HEK293 (cell line): ENCODE results near the gene NUAK1.

Source experiments
- EGR2 ChIP-seq: fragments of 450-650 bp; formaldehyde crosslinking; IDR thresholded peaks from 2 replicates; pipeline ENCODE4 v1.5.1; 2016; ENCODE audit warnings: low read depth, missing biosample characterization, missing genetic modification characterization
- GLIS2 ChIP-seq: fragments of 450-650 bp; formaldehyde crosslinking; IDR thresholded peaks from 2 replicates; pipeline ENCODE4 v1.5.1; 2016; ENCODE audit warnings: missing biosample characterization, missing genetic modification characterization
- KLF1 ChIP-seq: fragments of 450-650 bp; formaldehyde crosslinking; IDR thresholded peaks from 2 replicates; pipeline ENCODE4 v1.5.1; 2016; ENCODE audit warnings: missing biosample characterization, missing genetic modification characterization
- OVOL3 ChIP-seq: fragments of 450-650 bp; formaldehyde crosslinking; IDR thresholded peaks from 2 replicates; pipeline ENCODE4 v1.5.1; 2016; ENCODE audit warnings: missing biosample characterization, missing genetic modification characterization
- WT1 ChIP-seq: fragments of 450-650 bp; formaldehyde crosslinking; IDR thresholded peaks from 2 replicates; pipeline ENCODE4 v1.5.1; 2016; ENCODE audit warnings: missing biosample characterization, missing genetic modification characterization
- ZBTB17 ChIP-seq: fragments of 450-650 bp; formaldehyde crosslinking; IDR thresholded peaks from 2 replicates; pipeline ENCODE4 v1.5.1; 2016; ENCODE audit warnings: missing biosample characterization, missing genetic modification characterization
- ZBTB7A ChIP-seq: fragments of 450-650 bp; formaldehyde crosslinking; IDR thresholded peaks from 2 replicates; pipeline ENCODE4 v1.5.1; 2016; ENCODE audit warnings: low read depth, missing biosample characterization, missing genetic modification characterization
- ZFP41 ChIP-seq: fragments of 450-650 bp; formaldehyde crosslinking; IDR thresholded peaks from 2 replicates; pipeline ENCODE4 v1.5.1; 2016; ENCODE audit warnings: missing biosample characterization, missing genetic modification characterization, borderline replicate concordance
- ZNF132 ChIP-seq: fragments of 450-650 bp; formaldehyde crosslinking; IDR thresholded peaks from 2 replicates; pipeline ENCODE4 v1.5.1; 2017; ENCODE audit warnings: missing biosample characterization, missing genetic modification characterization, borderline replicate concordance
- ZNF146 ChIP-seq: fragments of 450-650 bp; formaldehyde crosslinking; IDR thresholded peaks from 2 replicates; pipeline ENCODE4 v1.5.1; 2016; ENCODE audit warnings: missing biosample characterization, missing genetic modification characterization
- ZNF174 ChIP-seq: fragments of 450-650 bp; formaldehyde crosslinking; IDR thresholded peaks from 2 replicates; pipeline ENCODE4 v1.5.0; 2017; ENCODE audit warnings: missing biosample characterization, mild to moderate bottlenecking, missing genetic modification characterization
- ZNF202 ChIP-seq: fragments of 450-650 bp; formaldehyde crosslinking; IDR thresholded peaks from 2 replicates; pipeline ENCODE4 v1.5.1; 2016; ENCODE audit warnings: missing biosample characterization, missing genetic modification characterization, borderline replicate concordance
- ZNF341 ChIP-seq: fragments of 450-650 bp; formaldehyde crosslinking; IDR thresholded peaks from 2 replicates; pipeline ENCODE4; 2016; ENCODE audit warnings: low read depth, missing biosample characterization, missing genetic modification characterization
- ZNF354C ChIP-seq: fragments of 450-650 bp; formaldehyde crosslinking; IDR thresholded peaks from 2 replicates; pipeline ENCODE4 v1.5.1; 2016; ENCODE audit warnings: missing biosample characterization, missing genetic modification characterization, low read depth, borderline replicate concordance
- ZNF449 ChIP-seq: fragments of 450-650 bp; formaldehyde crosslinking; IDR thresholded peaks from 2 replicates; pipeline ENCODE4 v1.5.1; 2017; ENCODE audit warnings: missing biosample characterization, mild to moderate bottlenecking, missing genetic modification characterization, moderate library complexity
- ZNF473 ChIP-seq: fragments of 450-650 bp; formaldehyde crosslinking; IDR thresholded peaks from 2 replicates; pipeline ENCODE4 v1.5.1; 2017; ENCODE audit warnings: missing biosample characterization, missing genetic modification characterization
- ZNF518A ChIP-seq: fragments of 450-650 bp; formaldehyde crosslinking; conservative IDR thresholded peaks from 2 replicates; pipeline ENCODE4 v1.5.1; 2016; ENCODE audit warnings: low read depth, missing biosample characterization, missing genetic modification characterization
- ZNF529 ChIP-seq: fragments of 450-650 bp; formaldehyde crosslinking; IDR thresholded peaks from 2 replicates; pipeline ENCODE4 v1.5.1; 2017; ENCODE audit warnings: missing genetic modification characterization, missing biosample characterization; ENCODE audit not compliant: insufficient replicate concordance
- ZNF561 ChIP-seq: fragments of 450-650 bp; IDR thresholded peaks from 2 replicates; pipeline ENCODE4 v1.5.1; 2018; ENCODE audit warnings: missing biosample characterization, missing genetic modification characterization, borderline replicate concordance
- ZNF707 ChIP-seq: fragments of 450-650 bp; formaldehyde crosslinking; IDR thresholded peaks from 2 replicates; pipeline ENCODE4 v1.5.1; 2016; ENCODE audit warnings: missing biosample characterization, missing genetic modification characterization
- ZNF776 ChIP-seq: fragments of 450-650 bp; formaldehyde crosslinking; IDR thresholded peaks from 2 replicates; pipeline ENCODE4 v1.5.0; 2017; ENCODE audit warnings: missing biosample characterization, missing genetic modification characterization, borderline replicate concordance
- ZSCAN30 ChIP-seq: fragments of 450-650 bp; IDR thresholded peaks from 2 replicates; pipeline ENCODE4 v1.5.1; 2018; ENCODE audit warnings: missing biosample characterization, mild to moderate bottlenecking, missing genetic modification characterization, moderate library complexity
- TF ChIP-seq, protein P1 (sequence below): fragments of 450-650 bp; formaldehyde crosslinking; IDR thresholded peaks from 2 replicates; pipeline ENCODE4 v1.5.1; 2017; ENCODE audit warnings: missing biosample characterization, missing genetic modification characterization
- TF ChIP-seq, protein P2 (sequence below): fragments of 450-650 bp; formaldehyde crosslinking; IDR thresholded peaks from 2 replicates; pipeline ENCODE4 v1.5.1; 2016; ENCODE audit warnings: missing biosample characterization, missing genetic modification characterization
- TF ChIP-seq, protein P3 (sequence below): fragments of 450-650 bp; formaldehyde crosslinking; IDR thresholded peaks from 2 replicates; pipeline ENCODE4 v1.5.1; 2016; ENCODE audit warnings: missing biosample characterization, missing genetic modification characterization

The NUAK1 gene

GRCh38 chr12:106112145-106112821 lies 26.5 kb downstream of the NUAK1 start (continued):
- TF ChIP-seq, protein P1, sequence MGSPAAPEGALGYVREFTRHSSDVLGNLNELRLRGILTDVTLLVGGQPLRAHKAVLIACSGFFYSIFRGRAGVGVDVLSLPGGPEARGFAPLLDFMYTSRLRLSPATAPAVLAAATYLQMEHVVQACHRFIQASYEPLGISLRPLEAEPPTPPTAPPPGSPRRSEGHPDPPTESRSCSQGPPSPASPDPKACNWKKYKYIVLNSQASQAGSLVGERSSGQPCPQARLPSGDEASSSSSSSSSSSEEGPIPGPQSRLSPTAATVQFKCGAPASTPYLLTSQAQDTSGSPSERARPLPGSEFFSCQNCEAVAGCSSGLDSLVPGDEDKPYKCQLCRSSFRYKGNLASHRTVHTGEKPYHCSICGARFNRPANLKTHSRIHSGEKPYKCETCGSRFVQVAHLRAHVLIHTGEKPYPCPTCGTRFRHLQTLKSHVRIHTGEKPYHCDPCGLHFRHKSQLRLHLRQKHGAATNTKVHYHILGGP (tag by site-specific recombination), result no peak
- no peak for TF ChIP-seq ZNF146 (tag by site-specific recombination)
- TF ChIP-seq OVOL3 (tag by site-specific recombination), result no peak
- TF ChIP-seq ZNF449 (tag by site-specific recombination), result 0 out of 2 replicates have a peak, but pooled peaks have one; percentile 45
- no peak for TF ChIP-seq ZNF707 (tag by site-specific recombination)
- peak; percentile 69 for TF ChIP-seq ZSCAN30 (tag by site-specific recombination)
- TF ChIP-seq ZNF561 (tag by site-specific recombination), result no peak
- no peak for TF ChIP-seq ZNF202 (tag by site-specific recombination)
- TF ChIP-seq WT1 (tag by site-specific recombination), result no peak
- no peak for TF ChIP-seq ZNF776 (tag by site-specific recombination)
- no peak for TF ChIP-seq ZNF354C
- no peak for TF ChIP-seq EGR2 (tag by site-specific recombination)
- TF ChIP-seq, protein P2, sequence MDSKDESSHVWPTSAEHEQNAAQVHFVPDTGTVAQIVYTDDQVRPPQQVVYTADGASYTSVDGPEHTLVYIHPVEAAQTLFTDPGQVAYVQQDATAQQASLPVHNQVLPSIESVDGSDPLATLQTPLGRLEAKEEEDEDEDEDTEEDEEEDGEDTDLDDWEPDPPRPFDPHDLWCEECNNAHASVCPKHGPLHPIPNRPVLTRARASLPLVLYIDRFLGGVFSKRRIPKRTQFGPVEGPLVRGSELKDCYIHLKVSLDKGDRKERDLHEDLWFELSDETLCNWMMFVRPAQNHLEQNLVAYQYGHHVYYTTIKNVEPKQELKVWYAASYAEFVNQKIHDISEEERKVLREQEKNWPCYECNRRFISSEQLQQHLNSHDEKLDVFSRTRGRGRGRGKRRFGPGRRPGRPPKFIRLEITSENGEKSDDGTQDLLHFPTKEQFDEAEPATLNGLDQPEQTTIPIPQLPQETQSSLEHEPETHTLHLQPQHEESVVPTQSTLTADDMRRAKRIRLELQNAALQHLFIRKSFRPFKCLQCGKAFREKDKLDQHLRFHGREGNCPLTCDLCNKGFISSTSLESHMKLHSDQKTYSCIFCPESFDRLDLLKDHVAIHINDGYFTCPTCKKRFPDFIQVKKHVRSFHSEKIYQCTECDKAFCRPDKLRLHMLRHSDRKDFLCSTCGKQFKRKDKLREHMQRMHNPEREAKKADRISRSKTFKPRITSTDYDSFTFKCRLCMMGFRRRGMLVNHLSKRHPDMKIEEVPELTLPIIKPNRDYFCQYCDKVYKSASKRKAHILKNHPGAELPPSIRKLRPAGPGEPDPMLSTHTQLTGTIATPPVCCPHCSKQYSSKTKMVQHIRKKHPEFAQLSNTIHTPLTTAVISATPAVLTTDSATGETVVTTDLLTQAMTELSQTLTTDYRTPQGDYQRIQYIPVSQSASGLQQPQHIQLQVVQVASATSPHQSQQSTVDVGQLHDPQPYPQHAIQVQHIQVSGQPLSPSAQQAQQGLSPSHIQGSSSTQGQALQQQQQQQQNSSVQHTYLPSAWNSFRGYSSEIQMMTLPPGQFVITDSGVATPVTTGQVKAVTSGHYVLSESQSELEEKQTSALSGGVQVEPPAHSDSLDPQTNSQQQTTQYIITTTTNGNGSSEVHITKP (tag by site-specific recombination), result peak; percentile 80
- TF ChIP-seq ZNF132, result no peak
- TF ChIP-seq, protein P3, sequence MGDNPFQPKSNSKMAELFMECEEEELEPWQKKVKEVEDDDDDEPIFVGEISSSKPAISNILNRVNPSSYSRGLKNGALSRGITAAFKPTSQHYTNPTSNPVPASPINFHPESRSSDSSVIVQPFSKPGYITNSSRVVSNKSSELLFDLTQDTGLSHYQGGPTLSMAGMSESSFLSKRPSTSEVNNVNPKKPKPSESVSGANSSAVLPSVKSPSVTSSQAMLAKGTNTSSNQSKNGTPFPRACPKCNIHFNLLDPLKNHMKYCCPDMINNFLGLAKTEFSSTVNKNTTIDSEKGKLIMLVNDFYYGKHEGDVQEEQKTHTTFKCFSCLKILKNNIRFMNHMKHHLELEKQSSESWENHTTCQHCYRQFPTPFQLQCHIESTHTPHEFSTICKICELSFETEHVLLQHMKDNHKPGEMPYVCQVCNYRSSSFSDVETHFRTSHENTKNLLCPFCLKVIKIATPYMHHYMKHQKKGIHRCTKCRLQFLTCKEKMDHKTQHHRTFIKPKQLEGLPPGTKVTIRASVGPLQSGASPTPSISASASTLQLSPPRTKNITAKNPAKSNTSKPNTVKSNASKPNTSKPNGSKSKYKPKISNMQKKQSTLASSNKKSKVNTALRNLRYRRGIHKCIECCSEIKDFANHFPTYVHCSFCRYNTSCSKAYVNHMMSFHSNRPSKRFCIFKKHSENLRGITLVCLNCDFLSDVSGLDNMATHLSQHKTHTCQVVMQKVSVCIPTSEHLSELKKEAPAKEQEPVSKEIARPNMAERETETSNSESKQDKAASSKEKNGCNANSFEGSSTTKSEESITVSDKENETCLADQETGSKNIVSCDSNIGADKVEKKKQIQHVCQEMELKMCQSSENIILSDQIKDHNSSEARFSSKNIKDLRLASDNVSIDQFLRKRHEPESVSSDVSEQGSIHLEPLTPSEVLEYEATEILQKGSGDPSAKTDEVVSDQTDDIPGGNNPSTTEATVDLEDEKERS, result no peak
- no peak for TF ChIP-seq KLF1 (tag by site-specific recombination)
- TF ChIP-seq ZNF473 (tag by site-specific recombination), result no peak
- peak; percentile 48 for TF ChIP-seq GLIS2 (tag by site-specific recombination)
- TF ChIP-seq ZNF518A (tag by site-specific recombination), result no peak
- TF ChIP-seq ZBTB17 (tag by site-specific recombination), result peak; percentile 95
- no peak for TF ChIP-seq ZNF529 (tag by site-specific recombination)
- no peak for TF ChIP-seq ZFP41 (tag by site-specific recombination)
- TF ChIP-seq ZBTB7A, result no peak
- TF ChIP-seq ZNF341 (tag by site-specific recombination), result no peak
- no peak for TF ChIP-seq ZNF174 (tag by site-specific recombination)
